HCT116 (cell line): Measurements from ENCODE around the gene OTULIN. TPM values are rescaled to one million over a fixed set of nuclear protein-coding genes. Genes with fewer than 3 reads are reported as not detected.

ENCODE experiments used
- ATAC-seq: fragments of 200-7000 bp; cut with Tn5 transposase; 2 replicates; pipeline ENCODE4 v1.9.1; 2020; ENCODE audit warnings: mild to moderate bottlenecking, moderate library complexity
- BruUV-seq: library from RNA; stranded (reverse); fragments of 400-500 nt; replicated peaks from 2 replicates; lab custom pipeline; 2021; lab: Mats Ljungman, UMichigan
- CTCF ChIA-PET: fragments of 300-600 bp; sonication (Branson Sonifier 250); formaldehyde crosslinking; loops from one replicate; lab custom pipeline; 2021; ENCODE audit warnings: antibody characterized with exemption; lab: Charles Lee
- POLR2A ChIA-PET: fragments of 300-600, 350-600 bp; sonication (Branson Sonifier 250); formaldehyde crosslinking; loops from one replicate; lab custom pipeline; 2021; ENCODE audit warnings: antibody characterized with exemption; lab: Charles Lee
- RAD21 ChIA-PET, 2 experiments: fragments of 300-600 bp; sonication (Branson Sonifier 250); formaldehyde crosslinking; loops; one replicate each; lab custom pipeline; 2023; ENCODE audit warnings: low total read pairs in 2 of 2; ENCODE audit not compliant: uncharacterized antibody in 2 of 2, unreplicated experiment in 2 of 2, low non-redundant PET in 1 of 2; lab: Charles Lee
- DNase-seq: peaks from one replicate; pipeline ENCODE4 v3.0.0-alpha.2; 2010; ENCODE audit warnings: low read depth, low spot score
- H2AFZ ChIP-seq: fragments of 200-600 bp; shearing (Covaris generic), sonication (generic); 2 replicates; pipeline ENCODE4 v1.6.1; 2017; ENCODE audit warnings: low read depth, mixed run types, mixed read lengths, antibody characterized with exemption, low read length; ENCODE audit not compliant: poor library complexity, severe bottlenecking
- H3K27ac ChIP-seq: 2 replicates; pipeline ENCODE4 v1.5.1; 2012; ENCODE audit warnings: low read depth, low read length
- H3K27me3 ChIP-seq: fragments of 200-600 bp; sonication (generic); 2 replicates; pipeline ENCODE4 v1.6.1; 2016; ENCODE audit warnings: mixed run types, low read length, mixed read lengths; ENCODE audit not compliant: insufficient read depth
- H3K36me3 ChIP-seq, 2 experiments: fragments of 200-500 bp in 1 of 2; fragments of 200-600 bp in 1 of 2; sonication (Bioruptor generic) in 1 of 2; sonication (generic) in 1 of 2; 2 replicates each; pipeline versions ENCODE4 v1.5.1 to v1.6.1; 2014 to 2016; ENCODE audit warnings: low read length in 2 of 2, inconsistent platforms in 1 of 2, mixed read lengths in 1 of 2, mixed run types in 1 of 2; ENCODE audit not compliant: insufficient read depth in 2 of 2, control insufficient read depth in 1 of 2
- H3K4me1 ChIP-seq, 2 experiments: fragments of 200-600 bp in 1 of 2; sonication (generic) in 1 of 2; 2 replicates each; pipeline versions ENCODE4 v1.5.1 to v1.6.1; 2012 to 2017; ENCODE audit warnings: low read length in 2 of 2, inconsistent platforms in 1 of 2, mild to moderate bottlenecking in 1 of 2, mixed read lengths in 1 of 2, mixed run types in 1 of 2, moderate library complexity in 1 of 2; ENCODE audit not compliant: insufficient read depth in 2 of 2, control insufficient read depth in 1 of 2
- H3K4me2 ChIP-seq: fragments of 200-600 bp; sonication (generic); 2 replicates; pipeline ENCODE4 v1.6.1; 2017; ENCODE audit warnings: mixed run types, low read length, mixed read lengths
- H3K4me3 ChIP-seq, 2 experiments: fragments of 200-600 bp in 1 of 2; sonication (generic) in 1 of 2; replicated peaks in 1 of 2; 2 replicates each; pipeline ENCODE4 v1.5.1; 2011 to 2016; ENCODE audit warnings: low read length in 2 of 2, control low read depth in 1 of 2, low read depth in 1 of 2, mild to moderate bottlenecking in 1 of 2, mixed read lengths in 1 of 2, mixed run types in 1 of 2
- H3K79me2 ChIP-seq: fragments of 200-600 bp; sonication (generic); 2 replicates; pipeline ENCODE4 v1.6.1; 2017; ENCODE audit warnings: mild to moderate bottlenecking, mixed run types, low read length, moderate library complexity, mixed read lengths; ENCODE audit not compliant: insufficient read depth
- H3K9ac ChIP-seq: fragments of 200-600 bp; sonication (generic); 2 replicates; pipeline ENCODE4 v1.6.1; 2016; ENCODE audit warnings: low read length, mixed read lengths
- H3K9me2 ChIP-seq: fragments of 200-600 bp; sonication (generic), shearing (Covaris generic); 2 replicates; pipeline ENCODE4 v1.6.1; 2017; ENCODE audit warnings: mixed run types, mild to moderate bottlenecking, moderate library complexity; ENCODE audit not compliant: insufficient read depth
- H3K9me3 ChIP-seq, 2 experiments: fragments of 200-500 bp in 1 of 2; fragments of 200-600 bp in 1 of 2; sonication (Bioruptor generic) in 1 of 2; sonication (generic) in 1 of 2; 2 replicates each; pipeline ENCODE4 v1.6.1; 2014 to 2017; ENCODE audit warnings: low read length in 2 of 2, mixed read lengths in 2 of 2, inconsistent platforms in 1 of 2, low read depth in 1 of 2, mild to moderate bottlenecking in 1 of 2, mixed run types in 1 of 2, moderate library complexity in 1 of 2; ENCODE audit not compliant: control insufficient read depth in 1 of 2, insufficient read depth in 1 of 2
- H4K20me1 ChIP-seq: fragments of 200-600 bp; sonication (generic), shearing (Covaris generic); 2 replicates; pipeline ENCODE4 v1.6.1; 2017; ENCODE audit warnings: mixed run types, mild to moderate bottlenecking, moderate library complexity; ENCODE audit not compliant: insufficient read depth
- CTCF ChIP-seq, 3 experiments: fragments of 200-600 bp in 1 of 3; sonication (generic) in 1 of 3; IDR thresholded peaks in 2 of 3; conservative IDR thresholded peaks in 1 of 3; 2 replicates each; pipeline ENCODE4 v1.5.1; 2012 to 2017; ENCODE audit warnings: low read depth in 2 of 3, low read length in 2 of 3, antibody characterized with exemption in 1 of 3, borderline replicate concordance in 1 of 3, control low read depth in 1 of 3, mild to moderate bottlenecking in 1 of 3, mixed read lengths in 1 of 3, mixed run types in 1 of 3, moderate library complexity in 1 of 3; ENCODE audit not compliant: insufficient read depth in 1 of 3
- EZH2 ChIP-seq: fragments of 200-600 bp; sonication (generic); IDR thresholded peaks from 2 replicates; pipeline ENCODE4 v1.6.1; 2017; ENCODE audit warnings: antibody characterized with exemption, mixed run types
- EZH2phosphoT487 ChIP-seq: fragments of 200-600 bp; IDR thresholded peaks from 2 replicates; pipeline ENCODE4 v1.6.1; 2018; ENCODE audit warnings: antibody characterized with exemption, borderline replicate concordance
- FOSL1 ChIP-seq: IDR thresholded peaks from 2 replicates; pipeline ENCODE4 v1.6.1; 2012; ENCODE audit warnings: low read depth
- JUND ChIP-seq: IDR thresholded peaks from 2 replicates; pipeline ENCODE4 v1.6.1; 2012
- POLR2A ChIP-seq: IDR thresholded peaks from 2 replicates; pipeline ENCODE4 v1.7.0; 2011; ENCODE audit warnings: borderline replicate concordance; ENCODE audit not compliant: insufficient read depth, insufficient read length; ENCODE audit errors: extremely low read depth
- RAD21 ChIP-seq: IDR thresholded peaks from 2 replicates; pipeline ENCODE4 v1.6.1; 2012; ENCODE audit warnings: low read depth, mild to moderate bottlenecking
- SIN3A ChIP-seq: IDR thresholded peaks from 2 replicates; pipeline ENCODE4 v1.6.1; 2012; ENCODE audit warnings: low read depth
- SRF ChIP-seq: IDR thresholded peaks from 2 replicates; pipeline ENCODE4 v1.6.1; 2012; ENCODE audit warnings: low read depth
- ZFX ChIP-seq: fragments of 450-650 bp; IDR thresholded peaks from 2 replicates; pipeline ENCODE4 v1.6.1; 2017
- ZNF274 ChIP-seq: fragments of 200-500 bp; sonication (Bioruptor generic); IDR thresholded peaks from 2 replicates; pipeline ENCODE4 v1.6.1; 2014; ENCODE audit warnings: mild to moderate bottlenecking, low read depth, low read length, inconsistent platforms
- intact Hi-C: fragments of 100-400 bp; cut with micrococcal nuclease; formaldehyde crosslinking; loops from 2 replicates; pipeline ENCODE4 v1.10.0; 2022
- total RNA-seq: library from RNA; stranded (reverse); gene quantifications from one replicate; pipeline ENCODE4 v1.2.1, GENCODE V29; 2021; ENCODE audit not compliant: unreplicated experiment
- TF ChIP-seq, protein P1 (sequence below): IDR thresholded peaks from 2 replicates; pipeline ENCODE4 v1.6.1; 2012
- TF ChIP-seq, protein P2 (sequence below): IDR thresholded peaks from 2 replicates; pipeline ENCODE4 v1.6.1; 2011; ENCODE audit warnings: mild to moderate bottlenecking, low read length, moderate library complexity; ENCODE audit not compliant: insufficient replicate concordance; ENCODE audit errors: extremely low read depth

The OTULIN gene
- total RNA-seq, 1 experiment from 2014 or later = 25.7 TPM

GRCh38 chr5:14702238-14702839, 37.8 kb downstream of the OTULIN start:
- Histone ChIP-seq H3K36me3 (peaks cover 5 to 6% of the 10 kb centered on the region in 2 experiments; a peak in 2 of 4 replicates), H3K4me3 (no peak overlapping the region), H3K27ac (no peak overlapping the region), H3K27me3 (no peaks in the 10 kb centered on the region), H3K4me2 (no peak overlapping the region), H3K79me2 (no peaks in the 10 kb centered on the region), H3K9ac (no peak overlapping the region), H3K9me2 (no peaks in the 10 kb centered on the region), H4K20me1 (no peaks in the 10 kb centered on the region)
- BruUV-seq = no TSS peak
- no peak for ATAC-seq
- ChIA-PET POLR2A (interaction anchor here (0.7 kb wide), 1 partner anchor 20 kb away, joined by 4 read pairs; no protein-coding TSS in a partner anchor), CTCF (interaction anchor here (1.1 to 1.9 kb wide), 2 partner anchors 17 to 301 kb away, joined by 3 to 4 read pairs; no protein-coding TSS in a partner anchor)
- TF ChIP-seq RAD21 = no peak
- no peak for TF ChIP-seq JUND
- TF ChIP-seq, all 23 proteins: peak for 0
- DNase-seq = no peak
- RAD21 ChIA-PET = no interaction called here
- no peaks in the 10 kb centered on the region for H3K4me1 ChIP-seq
- intact Hi-C loops = no loop called here
- no peak overlapping the region for H2AFZ ChIP-seq
- no peaks in the 10 kb centered on the region for H3K9me3 ChIP-seq

GRCh38 chr5:14705556-14705955, 41.0 kb downstream of the OTULIN start:
- Histone ChIP-seq H3K9ac (no peak overlapping the region), H3K4me2 (no peak overlapping the region), H2AFZ (no peak overlapping the region), H3K4me3 (no peak overlapping the region), H3K27ac (no peak overlapping the region), H3K9me3 (no peaks in the 10 kb centered on the region), H3K9me2 (no peaks in the 10 kb centered on the region), H3K27me3 (no peaks in the 10 kb centered on the region), H3K79me2 (no peaks in the 10 kb centered on the region), H3K36me3 (peaks cover 0 to 18% of the 10 kb centered on the region in 2 experiments), H3K4me1 (no peaks in the 10 kb centered on the region), H4K20me1 (no peaks in the 10 kb centered on the region)
- DNase-seq (no peak), ATAC-seq (no peak)
- intact Hi-C loops = no loop called here
- ChIA-PET POLR2A (no interaction called here), CTCF (interaction anchor here (0.9 kb wide), 1 partner anchor 20 kb away, joined by 3 read pairs; no protein-coding TSS in a partner anchor), RAD21 (no interaction called here)
- no TSS peak for BruUV-seq
- TF ChIP-seq JUND (no peak), SRF (no peak), ZNF274 (no peak), CTCF (IDR thresholded peaks at IDR 0.05 in 2 of 3, conservative IDR thresholded peaks at IDR 0.05 in 1 of 3; ENCODE audit: borderline replicate concordance in 1 of 3, insufficient read depth in 1 of 3, low read depth in 2 of 3, low read length in 2 of 3) (no peak), ZFX (no peak), EZH2phosphoT487 (no peak), FOSL1 (no peak), EZH2 (no peak), RAD21 (no peak), SIN3A (no peak), POLR2A (no peak)
- TF ChIP-seq, protein P1, sequence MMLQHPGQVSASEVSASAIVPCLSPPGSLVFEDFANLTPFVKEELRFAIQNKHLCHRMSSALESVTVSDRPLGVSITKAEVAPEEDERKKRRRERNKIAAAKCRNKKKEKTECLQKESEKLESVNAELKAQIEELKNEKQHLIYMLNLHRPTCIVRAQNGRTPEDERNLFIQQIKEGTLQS = no peak
- TF ChIP-seq, protein P2, sequence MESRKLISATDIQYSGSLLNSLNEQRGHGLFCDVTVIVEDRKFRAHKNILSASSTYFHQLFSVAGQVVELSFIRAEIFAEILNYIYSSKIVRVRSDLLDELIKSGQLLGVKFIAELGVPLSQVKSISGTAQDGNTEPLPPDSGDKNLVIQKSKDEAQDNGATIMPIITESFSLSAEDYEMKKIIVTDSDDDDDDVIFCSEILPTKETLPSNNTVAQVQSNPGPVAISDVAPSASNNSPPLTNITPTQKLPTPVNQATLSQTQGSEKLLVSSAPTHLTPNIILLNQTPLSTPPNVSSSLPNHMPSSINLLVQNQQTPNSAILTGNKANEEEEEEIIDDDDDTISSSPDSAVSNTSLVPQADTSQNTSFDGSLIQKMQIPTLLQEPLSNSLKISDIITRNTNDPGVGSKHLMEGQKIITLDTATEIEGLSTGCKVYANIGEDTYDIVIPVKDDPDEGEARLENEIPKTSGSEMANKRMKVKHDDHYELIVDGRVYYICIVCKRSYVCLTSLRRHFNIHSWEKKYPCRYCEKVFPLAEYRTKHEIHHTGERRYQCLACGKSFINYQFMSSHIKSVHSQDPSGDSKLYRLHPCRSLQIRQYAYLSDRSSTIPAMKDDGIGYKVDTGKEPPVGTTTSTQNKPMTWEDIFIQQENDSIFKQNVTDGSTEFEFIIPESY = no peak
